Measurements from ENCODE around the gene MAG. TPM values are rescaled to one million over a fixed set of nuclear protein-coding genes. Genes with fewer than 3 reads are reported as not detected.
A peak's percentile ranks its signal among the peaks of the same experiment; 100 is the strongest.

The MAG gene
- total and polyA plus RNA-seq, 10 of the 15 experiments (the other 5 are each of a cell fraction or from before 2014, with no cell fraction given) = 0.03 to 0.82 (median 0.17) TPM; not detected in 2

GRCh38 chr19:35247526-35248309, 44.2 kb upstream of the MAG start (continued):
- TF ChIP-seq SREBF2 (IDR thresholded peaks at IDR 0.05; ENCODE audit: low read length) (no peak), NR2C1 (IDR thresholded peaks at IDR 0.05) (no peak), CTCF (IDR thresholded peaks at IDR 0.05 in 2 of 3, conservative IDR thresholded peaks at IDR 0.05 in 1 of 3; ENCODE audit: control insufficient read depth in 2 of 3, extremely low read depth in 1 of 3, insufficient read depth in 1 of 3, low read depth in 3 of 3, low read length in 3 of 3) (peak; percentile 69 to 86 (median 77); a peak in 4 of 6 replicates), IKZF2 (IDR thresholded peaks at IDR 0.05) (peak; percentile 95 to 96), MXI1 (IDR thresholded peaks at IDR 0.05; ENCODE audit: low read depth, low read length) (no peak), RELA (IDR thresholded peaks at IDR 0.05; ENCODE audit: borderline replicate concordance, partially characterized antibody) (peak; percentile 48), SMARCA5 (IDR thresholded peaks at IDR 0.05) (no peak; the same call in 1 of the 2 replicates), STAT1 (conservative IDR thresholded peaks at IDR 0.05) (no peak), PAX8 (IDR thresholded peaks at IDR 0.05) (no peak)
- TF ChIP-seq, protein P1, sequence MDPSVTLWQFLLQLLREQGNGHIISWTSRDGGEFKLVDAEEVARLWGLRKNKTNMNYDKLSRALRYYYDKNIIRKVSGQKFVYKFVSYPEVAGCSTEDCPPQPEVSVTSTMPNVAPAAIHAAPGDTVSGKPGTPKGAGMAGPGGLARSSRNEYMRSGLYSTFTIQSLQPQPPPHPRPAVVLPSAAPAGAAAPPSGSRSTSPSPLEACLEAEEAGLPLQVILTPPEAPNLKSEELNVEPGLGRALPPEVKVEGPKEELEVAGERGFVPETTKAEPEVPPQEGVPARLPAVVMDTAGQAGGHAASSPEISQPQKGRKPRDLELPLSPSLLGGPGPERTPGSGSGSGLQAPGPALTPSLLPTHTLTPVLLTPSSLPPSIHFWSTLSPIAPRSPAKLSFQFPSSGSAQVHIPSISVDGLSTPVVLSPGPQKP (IDR thresholded peaks at IDR 0.05; ENCODE audit: low read depth, low read length) = no peak

Data from GM12878 (cell line).